ENCODE data around the gene PTCHD1.

The PTCHD1 gene

GRCh38 chrX:23334848-23335599 is at the start of gene PTCHD1:
Gene PTCHD1, plus strand, starts transcription at chrX:23334849. Its CDS starts 27 bp downstream, at chrX:23334876.
- no peak for DNase-seq (ENCODE audit: low read depth)

- no peak for DNase-seq (ENCODE audit: low read depth)
Observed at GRCh38 chrX:23286731-23287130, 47.9 kb upstream of the PTCHD1 start.

DNA sequence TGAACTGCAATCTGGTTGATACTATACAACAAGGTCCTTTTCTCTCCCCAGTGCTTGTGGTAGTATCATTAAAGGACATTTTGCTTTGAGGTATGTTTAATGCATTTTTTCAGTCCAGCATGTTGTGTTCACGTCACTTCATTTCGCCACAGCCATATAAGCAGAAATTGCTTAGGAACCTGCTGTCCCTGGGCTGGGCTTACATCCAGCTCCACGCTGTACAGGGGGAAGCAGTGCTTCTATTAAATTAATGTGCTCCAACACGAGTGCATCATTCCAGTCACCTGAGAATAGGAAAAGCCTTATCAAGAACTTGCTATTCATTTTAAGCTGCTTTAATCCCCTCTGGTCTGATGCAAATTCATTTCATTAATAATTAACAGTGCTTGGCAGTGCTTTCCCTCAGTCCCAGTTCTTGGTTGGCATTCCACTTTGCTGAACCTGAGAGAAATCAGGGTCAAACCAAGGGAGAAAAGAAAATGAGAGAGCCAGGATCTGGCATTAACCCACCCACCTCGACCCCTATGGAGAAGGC is 47.4 kb upstream of the PTCHD1 start:
- DNase-seq (ENCODE audit: low read depth) = no peak

GRCh38 chrX:23292354-23292987 is 42.2 kb upstream of the PTCHD1 start:
- DNase-seq (ENCODE audit: low read depth) = no peak

DNA sequence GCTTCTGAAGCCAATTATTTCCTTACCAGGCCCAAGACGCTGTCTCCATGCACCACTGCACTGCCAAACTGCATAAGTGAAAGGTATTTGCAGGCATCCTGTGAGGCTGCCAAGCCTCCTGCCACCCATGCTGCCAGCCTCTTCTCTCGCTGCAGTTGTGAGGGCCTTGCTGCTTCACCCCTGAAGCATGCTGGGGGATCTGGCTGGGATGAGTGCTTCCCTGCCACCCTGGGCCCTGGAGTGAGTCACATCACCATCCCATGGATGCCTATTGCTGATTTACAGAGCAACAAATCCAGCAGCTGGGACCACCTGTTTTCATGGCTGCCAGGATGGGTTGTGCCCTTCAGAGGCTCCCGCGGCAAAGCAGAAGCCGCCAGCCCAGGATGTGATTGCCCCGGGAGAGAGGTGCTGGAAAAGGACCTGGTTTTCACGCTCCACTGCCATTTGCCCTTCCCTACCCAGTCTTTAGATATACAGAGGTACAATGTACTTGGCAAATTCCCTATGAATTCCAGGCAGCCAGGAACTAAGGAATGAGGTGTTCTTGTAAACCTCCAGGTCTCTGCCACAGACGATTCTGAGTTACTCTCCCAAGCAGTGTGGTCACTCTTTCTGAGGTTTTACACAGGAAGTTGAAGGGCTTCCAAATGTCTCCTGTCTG is 41.5 kb upstream of the PTCHD1 start:
- DNase-seq (ENCODE audit: low read depth) = no peak

GRCh38 chrX:23304881-23305280 is 29.8 kb upstream of the PTCHD1 start:
- no peak for DNase-seq (ENCODE audit: low read depth)

DNA sequence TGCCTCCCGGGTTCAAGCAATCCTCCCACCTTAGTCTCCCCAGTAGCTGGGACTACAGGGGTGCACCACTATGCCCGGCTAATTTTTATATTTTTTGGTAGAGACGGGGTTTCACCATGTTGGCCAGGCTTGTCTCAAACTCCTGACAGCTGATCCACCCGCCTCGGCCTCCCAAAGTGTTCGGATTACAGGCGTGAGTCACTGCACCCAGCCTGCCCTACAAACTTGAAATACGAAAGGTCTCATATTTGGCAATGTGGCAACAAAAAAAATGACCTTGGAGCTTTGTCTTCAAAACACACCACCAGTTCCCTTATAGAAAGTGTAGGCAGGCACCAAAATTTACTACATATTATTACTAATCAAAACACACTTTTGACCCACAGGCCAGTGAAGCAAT is 22.9 kb upstream of the PTCHD1 start:
- DNase-seq (ENCODE audit: low read depth) = no peak

- no peak for DNase-seq (ENCODE audit: low read depth)
Observed at GRCh38 chrX:23312136-23312535, 22.5 kb upstream of the PTCHD1 start.

DNA sequence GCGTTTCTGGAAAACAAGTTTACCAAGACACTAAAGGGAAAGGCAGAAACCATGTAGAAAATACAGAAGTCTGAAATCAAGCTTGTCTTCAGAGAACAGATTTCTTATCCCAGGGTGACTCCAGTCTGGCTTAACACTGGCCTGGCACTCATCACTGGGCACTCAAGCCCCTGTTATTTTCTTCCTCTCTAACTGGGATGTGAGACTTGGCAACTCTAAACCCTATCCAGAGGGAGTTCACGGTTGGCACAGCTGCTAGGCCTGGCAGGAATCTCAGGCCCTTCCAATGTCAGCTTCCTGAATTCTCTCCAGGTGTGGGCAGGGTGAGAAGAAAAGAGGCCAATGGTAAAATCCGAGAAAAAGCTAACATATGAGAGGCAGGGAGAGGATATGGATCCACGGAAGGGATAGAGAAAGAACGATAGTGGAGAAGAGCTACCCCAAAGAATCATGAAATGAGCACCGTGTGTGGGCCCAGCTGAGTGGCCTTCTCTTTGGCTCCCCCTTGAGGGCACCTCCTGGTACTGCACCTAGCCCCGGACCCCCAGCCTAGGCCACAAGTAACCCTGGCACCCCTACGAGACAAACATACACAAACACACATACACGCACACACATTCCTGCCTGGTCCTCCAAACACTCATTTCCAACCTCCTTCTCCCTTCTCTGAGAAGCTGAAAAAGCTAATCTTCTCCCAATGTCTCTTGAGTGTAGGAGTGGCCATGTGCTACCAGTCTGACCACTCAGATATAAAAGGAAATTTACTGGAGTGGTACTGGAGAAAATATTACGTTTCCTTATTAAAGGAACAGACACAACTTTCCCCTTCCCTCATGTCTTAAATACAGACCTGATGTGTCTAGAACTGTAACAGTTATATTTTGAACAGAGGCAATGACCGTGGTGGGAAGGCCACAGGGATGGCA is 16.6 kb upstream of the PTCHD1 start:
- no peak for DNase-seq (ENCODE audit: low read depth)

DNA sequence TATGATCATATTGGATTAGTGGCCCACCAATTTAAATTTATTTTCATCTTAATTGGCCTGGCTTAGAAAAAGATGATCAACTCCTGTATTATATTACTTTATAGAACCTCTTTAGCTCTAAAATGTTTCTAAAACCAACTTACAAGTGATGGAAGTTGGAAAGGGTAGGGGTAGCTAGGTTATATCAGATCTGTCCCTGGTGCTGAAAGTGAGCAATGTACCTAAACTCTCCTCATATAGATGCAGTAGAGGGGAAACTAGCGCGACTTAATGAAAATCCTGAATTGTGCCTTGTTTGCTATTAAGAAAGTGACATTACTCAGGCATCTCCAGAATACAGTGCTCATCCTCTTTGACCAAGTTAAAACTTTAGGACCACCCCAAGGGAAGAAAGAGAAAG is 7.5 kb upstream of the PTCHD1 start:
- DNase-seq (ENCODE audit: low read depth) = no peak

DNA sequence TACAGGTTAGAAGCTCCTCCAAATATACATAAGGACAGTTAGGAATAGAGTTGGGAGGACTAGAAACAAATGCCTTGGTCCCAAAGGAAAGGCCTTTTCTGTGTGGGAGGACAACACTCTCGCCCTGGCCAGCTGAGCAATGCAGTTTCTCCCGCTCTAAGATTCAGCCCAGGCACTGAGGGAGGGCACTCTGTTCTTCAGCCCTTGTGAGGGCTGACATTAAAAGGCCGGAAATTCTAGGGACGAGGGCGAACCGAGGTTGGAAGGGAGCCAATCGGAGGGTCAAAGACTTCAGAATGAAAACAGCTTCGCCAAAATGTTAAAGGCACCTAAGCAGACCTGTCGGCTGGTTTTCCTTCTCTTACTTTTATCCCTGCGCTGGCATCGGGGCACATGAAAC is 2.9 kb upstream of the PTCHD1 start:
- DNase-seq (ENCODE audit: low read depth) = no peak

- DNase-seq (ENCODE audit: low read depth) = no peak
Observed at GRCh38 chrX:23332101-23332887, 2.4 kb upstream of the PTCHD1 start.

GRCh38 chrX:23332888-23333821 is 1.5 kb upstream of the PTCHD1 start:
- DNase-seq (ENCODE audit: low read depth) = no peak

GRCh38 chrX:23333842-23334520 is 668 bp upstream of the PTCHD1 start:
- DNase-seq (ENCODE audit: low read depth) = no peak

DNA sequence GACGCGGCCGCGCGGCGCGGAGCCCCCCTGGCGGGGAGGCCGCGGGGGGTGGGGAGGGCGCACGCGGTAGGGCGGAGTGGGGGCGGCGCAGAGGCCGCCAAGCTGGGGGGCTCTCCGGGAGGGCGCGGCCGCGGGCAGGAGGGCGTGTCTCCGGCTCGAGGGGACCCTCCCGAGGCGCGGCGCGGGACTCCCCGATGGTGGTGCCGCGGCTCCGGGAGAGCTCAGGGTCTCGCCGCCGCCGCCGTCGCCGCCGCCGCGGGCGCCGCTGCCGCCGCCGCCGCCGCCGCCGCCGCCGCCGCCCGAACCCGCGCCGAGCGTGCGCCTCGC is 165 bp upstream of the PTCHD1 start:
- no peak for DNase-seq (ENCODE audit: low read depth)

DNA sequence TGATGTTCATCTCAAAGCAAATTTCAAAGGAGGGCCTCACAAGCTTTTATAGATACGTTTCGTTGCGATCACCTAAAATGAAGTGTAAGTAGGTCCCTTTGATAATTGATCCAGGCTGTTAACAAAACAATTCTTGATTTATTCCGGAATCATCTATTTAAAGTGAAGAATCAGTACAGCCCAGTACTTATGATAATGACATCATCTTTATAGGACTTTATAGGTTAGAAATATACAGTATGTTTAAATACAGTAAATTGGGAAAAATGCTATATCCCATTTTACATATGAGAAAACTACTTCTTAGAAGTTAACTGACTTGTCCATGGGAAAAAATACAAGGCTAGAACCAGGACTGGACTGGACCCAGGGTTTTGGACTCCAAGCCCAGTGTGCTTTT is 3.7 kb downstream of the PTCHD1 start:
- DNase-seq (ENCODE audit: low read depth) = no peak

- no peak for DNase-seq (ENCODE audit: low read depth)
Observed at GRCh38 chrX:23341452-23341851, 6.8 kb downstream of the PTCHD1 start.

DNA sequence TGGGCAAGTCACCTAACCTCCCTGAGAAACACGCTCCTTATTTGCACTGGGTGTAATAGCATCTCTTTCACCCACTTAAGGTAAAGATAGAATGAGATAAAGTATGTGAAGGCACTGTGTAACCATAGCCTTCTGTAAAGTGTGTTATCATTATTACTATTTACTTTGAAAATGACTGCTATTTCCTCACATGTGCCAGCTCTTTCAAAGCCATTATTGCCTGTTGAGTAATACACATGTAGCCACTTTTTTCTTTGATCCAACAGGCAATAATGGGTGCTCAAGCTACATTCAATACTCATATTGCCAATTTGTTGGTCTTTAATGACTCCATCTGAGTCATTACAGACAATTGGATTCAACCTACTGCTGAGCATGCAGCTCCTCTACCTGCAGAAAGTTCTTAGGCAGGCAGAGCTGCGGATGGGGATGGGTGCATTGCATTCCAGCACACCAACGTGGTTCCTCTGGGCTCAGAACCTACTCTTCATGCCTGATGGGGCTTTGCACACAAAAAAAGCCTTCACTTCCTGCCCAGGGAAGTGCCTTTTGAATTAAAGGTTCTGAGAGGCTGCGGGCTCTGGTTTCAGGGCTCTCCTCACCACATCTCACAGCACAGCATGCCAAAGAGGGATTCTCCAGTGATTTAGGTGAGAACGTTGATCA is 9.7 kb downstream of the PTCHD1 start:
- no peak for DNase-seq (ENCODE audit: low read depth)

- DNase-seq (ENCODE audit: low read depth) = no peak
Observed at GRCh38 chrX:23344904-23345271, 10.2 kb downstream of the PTCHD1 start.

All from non-pigmented ciliary epithelial cell (primary cell).